ENCODE measurements around the gene TICAM1. TPM values are rescaled to one million over a fixed set of nuclear protein-coding genes. Genes with fewer than 3 reads are reported as not detected.
"Not testable (repeated sequence)": the region's sequence is repeated elsewhere in the genome, so short reads cannot be mapped to it uniquely, and the experiment has no call there.

Gene TICAM1
- total RNA-seq, 3 donors from 2014 or later, result 31.4 to 41.2 (median 34.3) TPM

DNA sequence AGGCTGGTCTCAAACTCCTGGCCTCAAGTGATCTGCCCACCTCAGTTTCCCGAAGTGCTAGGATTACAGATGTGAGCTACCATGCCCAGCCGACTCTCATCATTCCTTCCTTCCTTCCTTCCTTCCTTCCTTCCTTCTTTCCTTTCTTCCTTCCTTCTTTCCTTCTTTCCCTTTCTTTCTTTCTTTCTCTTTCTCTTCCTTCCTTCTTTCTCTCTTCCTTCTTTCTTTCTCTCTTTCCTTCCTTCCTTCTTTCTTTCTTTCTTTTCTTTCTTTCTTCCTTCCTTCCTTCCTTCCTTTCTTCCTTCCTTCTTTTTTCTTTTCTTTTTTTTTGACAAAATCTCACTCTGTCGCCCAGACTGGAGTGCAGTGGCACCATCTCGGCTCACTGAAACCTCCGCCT lies 53.4 kb downstream of the TICAM1 start:
- not testable (repeated sequence) for H3K9me3 Mint-ChIP-seq; H3K4me1 Mint-ChIP-seq (ENCODE audit: low read depth); DNase-seq; ATAC-seq; H3K36me3 Mint-ChIP-seq (ENCODE audit: insufficient read depth); H3K4me3 Mint-ChIP-seq
- H3K27me3 Mint-ChIP-seq (ENCODE audit: low read depth), result peaks cover 41% of the 10 kb centered on the region

DNA sequence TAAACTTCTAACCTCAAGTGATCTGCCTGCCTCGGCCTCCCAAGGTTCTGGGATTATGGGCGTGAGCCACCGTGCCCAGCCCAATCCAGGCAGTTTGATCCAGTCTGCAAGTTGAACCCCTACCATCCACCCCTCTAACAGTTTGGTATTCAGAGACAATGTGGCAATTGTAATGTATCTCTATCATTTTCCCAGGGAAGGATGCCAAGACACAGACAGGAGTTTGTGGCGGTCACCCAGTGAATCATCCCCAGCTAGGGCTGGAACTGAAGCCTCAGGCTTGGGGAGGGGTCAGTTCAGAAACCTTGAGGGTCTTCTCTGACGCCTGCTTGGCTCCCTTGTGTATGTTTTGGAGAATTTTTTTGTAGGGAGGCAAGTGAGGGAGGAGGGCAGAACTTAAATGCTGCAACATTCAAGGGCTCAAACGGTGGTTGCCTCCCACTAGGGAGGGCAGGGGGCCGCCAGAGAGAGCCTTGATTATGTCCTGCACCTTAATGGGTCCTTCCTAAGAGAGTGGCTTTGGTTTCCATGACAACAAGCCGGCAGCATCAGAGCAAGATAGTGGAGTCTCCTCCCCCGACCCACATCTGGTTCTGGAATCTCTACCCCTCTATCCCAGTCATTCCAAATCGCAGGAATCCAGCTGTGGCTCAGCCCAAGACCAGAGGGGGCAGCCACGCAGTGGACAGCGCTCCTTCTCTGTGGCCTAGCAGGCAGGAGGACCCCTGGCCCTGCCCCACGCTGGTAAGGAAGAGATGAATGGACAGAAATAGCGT lies 54.9 kb downstream of the TICAM1 start:
- Mint-ChIP-seq H3K9me3 (no peaks in the 10 kb centered on the region), H3K4me1 (ENCODE audit: low read depth) (no peaks in the 10 kb centered on the region), H3K4me3 (no peak overlapping the region)

DNA sequence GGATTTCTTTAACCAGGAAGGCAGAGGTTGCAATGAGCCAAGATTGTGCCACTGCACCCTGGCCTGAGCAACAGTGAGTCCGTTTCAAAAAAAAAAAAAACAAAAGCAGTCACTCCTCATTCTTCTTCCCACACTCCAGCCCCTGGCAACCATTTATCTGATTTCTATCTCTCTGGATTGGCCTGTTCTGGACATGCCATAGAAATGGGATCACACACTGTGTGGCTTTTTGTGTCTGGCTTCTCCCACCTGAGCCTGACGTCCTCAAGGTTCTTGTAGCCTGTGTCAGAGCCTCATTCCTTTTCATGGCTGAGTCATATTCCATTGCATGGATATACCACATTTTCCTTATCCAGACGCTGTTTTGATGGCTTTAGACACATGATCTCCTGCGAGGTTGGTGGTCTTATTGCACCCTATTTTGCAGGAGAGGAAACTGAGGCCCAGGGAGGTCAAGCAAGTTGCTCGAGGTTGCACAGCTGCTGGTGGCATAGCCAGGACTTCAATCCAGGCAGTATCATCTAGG lies 55.8 kb downstream of the TICAM1 start:
- Mint-ChIP-seq H3K27me3 (ENCODE audit: low read depth) (peaks cover 36% of the 10 kb centered on the region), H3K9me3 (no peaks in the 10 kb centered on the region), H3K4me1 (ENCODE audit: low read depth) (no peaks in the 10 kb centered on the region), H3K36me3 (ENCODE audit: insufficient read depth) (peaks cover under 1% of the 10 kb centered on the region), H3K4me3 (no peak overlapping the region)
- DNase-seq (no peak), ATAC-seq (no peak)

More for the DNA sequence above, 54.9 kb downstream of the TICAM1 start:
- ATAC-seq (no peak), DNase-seq (no peak)
- H3K36me3 Mint-ChIP-seq (ENCODE audit: insufficient read depth), result peaks cover 4% of the 10 kb centered on the region
- H3K27me3 Mint-ChIP-seq (ENCODE audit: low read depth), result peaks cover 42% of the 10 kb centered on the region

DNA sequence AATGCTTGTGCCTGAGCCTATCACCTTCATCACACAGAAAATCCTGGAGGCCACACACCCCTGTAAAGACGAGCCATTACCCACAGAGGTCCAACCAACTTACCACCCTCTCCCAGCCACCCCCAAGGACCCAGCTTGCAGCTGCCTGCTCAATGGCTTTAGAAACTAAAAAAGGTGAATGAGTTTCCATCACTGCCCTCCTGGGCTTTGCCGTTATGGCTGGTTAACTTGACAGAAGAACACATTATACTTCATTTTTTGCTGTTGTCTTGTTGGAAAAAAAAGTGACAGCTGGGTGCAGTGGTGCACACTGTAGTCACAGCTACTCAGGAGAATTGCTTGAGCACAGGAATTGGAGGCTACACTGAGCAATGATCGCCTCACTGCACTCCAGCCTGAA lies 57.4 kb downstream of the TICAM1 start:
- no peak for ATAC-seq

DNA sequence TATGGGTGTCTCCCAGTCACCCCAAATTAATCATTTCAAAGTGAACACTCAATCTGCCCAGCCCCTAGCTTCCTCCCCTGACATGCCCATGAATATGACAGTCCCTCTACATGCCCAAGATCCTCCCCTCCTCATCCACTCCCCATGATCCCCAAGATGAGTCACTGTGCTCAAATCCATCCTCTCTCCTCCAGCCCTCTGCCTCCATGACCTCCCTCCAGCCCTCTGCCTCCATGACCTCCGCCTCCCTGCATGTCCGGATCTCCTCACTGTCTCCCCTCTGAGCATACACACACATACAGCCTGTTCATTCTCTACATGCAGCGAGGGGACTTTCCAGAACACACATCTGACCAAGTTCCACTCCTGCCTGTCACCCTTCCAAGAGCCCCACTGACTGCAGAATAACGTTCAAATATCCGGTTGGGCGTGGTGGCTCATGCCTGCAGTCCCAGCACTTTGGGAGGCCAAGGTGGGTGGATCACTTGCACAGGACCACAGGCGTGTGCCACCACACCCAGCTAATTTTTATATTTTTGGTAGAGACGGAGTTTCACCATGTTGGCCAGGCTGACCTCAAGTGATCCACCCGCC lies 58.4 kb downstream of the TICAM1 start:
- H3K4me3 Mint-ChIP-seq, result no peak overlapping the region

More for the DNA sequence above, 57.4 kb downstream of the TICAM1 start:
- Mint-ChIP-seq H3K4me3 (no peak overlapping the region), H3K4me1 (ENCODE audit: low read depth) (peaks cover 4% of the 10 kb centered on the region), H3K9me3 (no peaks in the 10 kb centered on the region), H3K27me3 (ENCODE audit: low read depth) (peaks cover 36% of the 10 kb centered on the region), H3K36me3 (ENCODE audit: insufficient read depth) (no peaks in the 10 kb centered on the region)
- DNase-seq, result no peak

DNA sequence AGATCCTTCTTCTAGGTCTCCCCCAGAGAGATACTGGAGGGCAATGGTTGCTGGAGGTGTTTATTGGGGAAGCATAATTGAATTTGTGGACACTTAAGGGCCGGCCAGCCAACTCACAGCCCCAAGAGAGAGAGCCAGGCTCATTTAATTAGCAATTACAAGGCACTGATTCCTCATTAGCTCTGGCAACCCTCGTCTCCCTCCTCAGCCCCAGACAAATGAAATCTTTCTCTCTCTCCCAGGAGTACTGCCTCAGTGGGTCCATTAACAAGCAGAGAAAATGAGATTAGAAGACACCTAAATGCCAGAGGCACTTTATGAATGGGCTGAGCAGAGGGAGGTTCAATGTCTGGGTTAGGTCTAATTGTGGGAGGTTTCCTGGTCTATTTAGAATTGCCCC lies 58.9 kb downstream of the TICAM1 start:
- DNase-seq (no peak), ATAC-seq (no peak)
- no peak overlapping the region for H3K4me3 Mint-ChIP-seq
- no peaks in the 10 kb centered on the region for H3K36me3 Mint-ChIP-seq (ENCODE audit: insufficient read depth)
- H3K9me3 Mint-ChIP-seq, result no peaks in the 10 kb centered on the region
- peaks cover 4% of the 10 kb centered on the region for H3K4me1 Mint-ChIP-seq (ENCODE audit: low read depth)
- H3K27me3 Mint-ChIP-seq (ENCODE audit: low read depth), result peaks cover 31% of the 10 kb centered on the region

More for the DNA sequence above, 58.4 kb downstream of the TICAM1 start:
- no peaks in the 10 kb centered on the region for H3K9me3 Mint-ChIP-seq
- DNase-seq, result no peak
- no peaks in the 10 kb centered on the region for H3K36me3 Mint-ChIP-seq (ENCODE audit: insufficient read depth)
- peaks cover 33% of the 10 kb centered on the region for H3K27me3 Mint-ChIP-seq (ENCODE audit: low read depth)
- H3K4me1 Mint-ChIP-seq (ENCODE audit: low read depth), result peaks cover 4% of the 10 kb centered on the region
- no peak for ATAC-seq

DNA sequence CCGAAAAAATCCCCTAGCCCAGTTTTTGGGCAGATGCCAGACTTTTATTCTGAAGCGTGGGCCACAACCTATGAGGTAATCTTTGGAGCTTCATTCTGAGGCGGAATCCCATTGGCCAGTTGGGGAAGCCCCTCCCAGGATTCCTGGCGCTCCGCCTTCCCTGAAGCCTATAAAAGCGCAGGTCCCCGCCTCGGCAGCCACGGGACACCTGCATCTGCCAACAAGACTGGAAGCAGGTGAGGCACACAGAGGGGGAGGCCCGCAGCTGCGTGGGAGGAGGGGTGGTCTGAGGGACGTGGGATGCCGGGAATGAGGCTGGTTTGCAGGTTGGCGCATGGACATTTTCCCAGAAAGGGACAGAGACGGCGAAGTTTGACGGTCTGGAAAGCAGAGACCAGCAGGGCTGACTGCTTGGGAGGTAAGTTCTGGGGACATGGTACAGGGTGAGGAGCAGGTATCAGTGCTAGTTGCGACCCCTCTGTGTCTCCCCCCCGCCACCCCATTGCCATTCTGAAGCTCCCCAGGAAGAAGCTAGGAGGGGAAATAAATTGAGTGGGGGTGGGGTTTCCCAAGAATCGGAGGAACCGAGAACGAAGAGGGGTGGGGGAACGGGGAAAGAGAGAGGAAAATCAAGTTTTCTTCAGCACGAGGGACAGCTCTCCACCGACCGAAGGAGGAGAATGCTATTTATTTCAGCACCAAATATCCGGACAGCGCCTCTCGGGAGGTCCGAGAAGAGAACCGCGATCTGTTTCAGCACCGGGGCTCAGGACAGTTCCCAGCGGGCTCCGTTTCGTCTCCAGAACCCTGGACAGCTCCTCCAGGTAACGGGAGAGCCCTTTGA lies 62.4 kb downstream of the TICAM1 start:
- Mint-ChIP-seq H3K4me1 (ENCODE audit: low read depth) (peaks cover 4% of the 10 kb centered on the region), H3K9me3 (no peaks in the 10 kb centered on the region), H3K36me3 (ENCODE audit: insufficient read depth) (no peaks in the 10 kb centered on the region), H3K4me3 (no peak overlapping the region), H3K27me3 (ENCODE audit: low read depth) (peaks cover 30% of the 10 kb centered on the region)
- peak; percentile 68 for DNase-seq
- ATAC-seq, result peak; percentile 75

Other genes starting within 250 kb of the TICAM1 start
- gene TNFAIP8L1, start 192.2 kb downstream of the TICAM1 start, total RNA-seq, result 1 to 10 TPM; 3.2 to 4.0 (median 3.9) TPM
- gene MYDGF, start 161.4 kb downstream of the TICAM1 start, total RNA-seq, result 100 to 1,000 TPM; 129 to 150 (median 134) TPM
- 100 to 1,000 TPM; 112 to 126 (median 120) TPM for gene DPP9, start 107.9 kb downstream of the TICAM1 start, total RNA-seq
- 10 to 100 TPM; 31.8 to 35.8 (median 34.7) TPM for gene FEM1A, start 40.0 kb downstream of the TICAM1 start, total RNA-seq
- 10 to 100 TPM; 15.8 to 20.6 (median 19.8) TPM for gene PLIN3, start 36.0 kb upstream of the TICAM1 start, total RNA-seq
- gene ARRDC5, start 71.2 kb upstream of the TICAM1 start, total RNA-seq, result under 1 TPM in 2 of 3 donors, not detected in 1; 0.32 to 0.41 TPM
- 100 to 1,000 TPM; 148 to 221 (median 173) TPM for gene UHRF1, start 77.8 kb upstream of the TICAM1 start, total RNA-seq
- gene KDM4B, start 137.4 kb upstream of the TICAM1 start, total RNA-seq, result 10 to 100 TPM; 13.3 to 18.1 (median 16.7) TPM